H1 (cell line): Measurements from ENCODE around the gene KCTD2. TPM values are rescaled to one million over a fixed set of nuclear protein-coding genes. Genes with fewer than 3 reads are reported as not detected.

Experiments
- CHD7 ChIP-seq: fragments of 300-600 bp; sonication (generic); IDR thresholded peaks from 2 replicates; pipeline ENCODE4 v1.7.1; 2012; ENCODE audit warnings: low read length, moderate library complexity, mild to moderate bottlenecking, inconsistent platforms; ENCODE audit not compliant: insufficient replicate concordance
- CTBP2 ChIP-seq: IDR thresholded peaks from 2 replicates; pipeline ENCODE4 v1.7.0; 2011; ENCODE audit warnings: borderline replicate concordance, mild to moderate bottlenecking, moderate library complexity, mixed read lengths, low read length; ENCODE audit not compliant: insufficient read depth, insufficient read length
- EP300 ChIP-seq, 2 experiments: IDR thresholded peaks; 1 replicate in 1 of 2; 2 replicates in 1 of 2; pipeline ENCODE4 v1.6.1; 2011 to 2012; ENCODE audit warnings: low read depth in 2 of 2, low read length in 2 of 2, mild to moderate bottlenecking in 2 of 2, borderline replicate concordance in 1 of 2, inconsistent platforms in 1 of 2, moderate library complexity in 1 of 2
- RNF2 ChIP-seq: fragments of 200-900, 300-1000 bp; sonication (generic); IDR thresholded peaks from 2 replicates; pipeline ENCODE4 v1.7.1; 2016; ENCODE audit warnings: borderline replicate concordance, low read depth, mild to moderate bottlenecking, antibody characterized with exemption, low read length; ENCODE audit not compliant: poor library complexity, severe bottlenecking; ENCODE audit errors: missing control alignments
- SUZ12 ChIP-seq: fragments of 200-600 bp; sonication (generic); IDR thresholded peaks from 2 replicates; pipeline ENCODE4 v1.6.1; 2012; ENCODE audit warnings: mild to moderate bottlenecking, inconsistent platforms, low read length, moderate library complexity, mixed read lengths
- TEAD4 ChIP-seq: IDR thresholded peaks from 2 replicates; pipeline ENCODE4 v1.6.1; 2012; ENCODE audit warnings: low read depth, low read length, inconsistent platforms, mixed read lengths
- polyA plus RNA-seq, 7 experiments: library from polyadenylated mRNA; depleted of rRNA in 3 of 7; stranded (reverse) in 5 of 7; unstranded in 2 of 7; fragments of >200 nt in 5 of 7; fragments of 200-250 nt in 2 of 7; gene quantifications; 1 replicate in 5 of 7; 2 replicates in 1 of 7; 4 replicates in 1 of 7; pipeline versions ENCODE4 v1.2.1 to v1.2.3, GENCODE V29; 2011 to 2013; ENCODE audit warnings: missing spikeins in 2 of 7, mixed read lengths in 2 of 7
- total RNA-seq: library from RNA; stranded (reverse); fragmentation: NEBNext Ultra II Directional; extraction: Animal tissue kit (Norgen Biotek cat#: 25700); gene quantifications from 2 replicates; pipeline ENCODE4 v1.2.1, GENCODE V29; 2021

The KCTD2 gene
- total and polyA plus RNA-seq, 2 of the 8 experiments (the other 6 are each of a cell fraction or from before 2014, with no cell fraction given): 33.7 to 36.8 TPM

GRCh38 chr17:75103601-75104554, 56.9 kb downstream of the KCTD2 start (continued):
- TF ChIP-seq CTBP2: no peak
- no peak for TF ChIP-seq RNF2
- TF ChIP-seq SUZ12: no peak
- no peak for TF ChIP-seq EP300 (IDR thresholded peaks at IDR 0.05; ENCODE audit: borderline replicate concordance in 1 of 2, low read depth in 2 of 2, low read length in 2 of 2)
- no peak for TF ChIP-seq CHD7
- TF ChIP-seq TEAD4: no peak
